GM12801 (cell line): ENCODE measurements around the gene DPF1.

Experiments used
- TF ChIP-seq, protein P1 (sequence below): IDR thresholded peaks from one replicate; pipeline ENCODE4 v1.5.1; 2011; ENCODE audit warnings: control low read depth; ENCODE audit not compliant: insufficient read length; ENCODE audit errors: extremely low read depth

The DPF1 gene

DNA sequence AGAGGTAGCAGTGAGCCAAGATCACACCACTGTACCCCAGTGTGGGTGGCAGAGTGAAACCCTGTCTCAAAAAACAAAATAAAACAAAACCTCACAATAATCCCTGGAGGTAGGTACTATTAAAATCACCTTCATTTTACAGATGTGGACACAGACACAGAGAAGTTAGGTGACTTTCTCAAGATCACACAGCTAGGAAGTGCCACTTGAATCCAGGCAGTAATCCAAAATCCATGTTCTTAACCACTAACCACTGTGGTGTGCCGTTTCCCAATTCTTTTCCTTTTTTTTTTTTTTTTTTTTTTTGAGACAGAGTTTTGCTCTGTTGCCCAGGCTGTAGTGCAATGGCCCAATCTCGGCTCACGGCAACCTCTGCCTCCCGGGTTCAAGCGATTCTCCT, 23.1 kb upstream of the DPF1 start:
- TF ChIP-seq, protein P1, sequence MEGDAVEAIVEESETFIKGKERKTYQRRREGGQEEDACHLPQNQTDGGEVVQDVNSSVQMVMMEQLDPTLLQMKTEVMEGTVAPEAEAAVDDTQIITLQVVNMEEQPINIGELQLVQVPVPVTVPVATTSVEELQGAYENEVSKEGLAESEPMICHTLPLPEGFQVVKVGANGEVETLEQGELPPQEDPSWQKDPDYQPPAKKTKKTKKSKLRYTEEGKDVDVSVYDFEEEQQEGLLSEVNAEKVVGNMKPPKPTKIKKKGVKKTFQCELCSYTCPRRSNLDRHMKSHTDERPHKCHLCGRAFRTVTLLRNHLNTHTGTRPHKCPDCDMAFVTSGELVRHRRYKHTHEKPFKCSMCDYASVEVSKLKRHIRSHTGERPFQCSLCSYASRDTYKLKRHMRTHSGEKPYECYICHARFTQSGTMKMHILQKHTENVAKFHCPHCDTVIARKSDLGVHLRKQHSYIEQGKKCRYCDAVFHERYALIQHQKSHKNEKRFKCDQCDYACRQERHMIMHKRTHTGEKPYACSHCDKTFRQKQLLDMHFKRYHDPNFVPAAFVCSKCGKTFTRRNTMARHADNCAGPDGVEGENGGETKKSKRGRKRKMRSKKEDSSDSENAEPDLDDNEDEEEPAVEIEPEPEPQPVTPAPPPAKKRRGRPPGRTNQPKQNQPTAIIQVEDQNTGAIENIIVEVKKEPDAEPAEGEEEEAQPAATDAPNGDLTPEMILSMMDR = no peak

DNA sequence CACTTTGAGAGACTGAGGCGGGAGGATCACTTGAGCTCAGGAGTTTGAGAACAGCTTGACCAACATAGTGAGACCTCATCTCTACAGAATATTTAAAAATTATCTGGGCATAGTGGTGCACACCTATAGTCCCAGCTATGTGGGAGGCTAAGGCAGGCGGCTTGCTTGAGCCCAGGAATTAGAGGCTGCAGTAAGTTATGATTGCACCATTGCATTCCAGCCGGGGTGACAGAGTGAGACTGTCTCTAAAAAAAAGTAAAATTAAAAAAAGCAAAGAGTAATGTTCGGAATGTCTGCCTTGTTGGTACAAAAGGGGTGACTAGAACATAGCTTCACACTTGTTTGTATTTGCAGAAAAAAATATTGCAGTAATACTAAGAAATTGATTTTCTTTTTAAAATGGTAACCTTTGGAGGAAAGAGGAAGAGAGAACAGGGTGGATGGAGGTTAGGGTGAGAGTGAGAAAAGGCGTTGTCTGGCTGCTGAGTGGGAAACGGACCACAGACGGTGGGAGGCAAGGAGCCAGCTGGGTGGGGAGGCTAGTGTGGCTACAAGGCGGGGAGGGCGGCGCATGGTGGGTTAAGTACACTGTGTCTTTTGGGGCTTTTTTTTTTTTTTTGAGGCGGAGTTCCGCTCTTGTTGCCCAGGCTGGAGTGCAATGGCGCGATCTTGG, 21.9 kb upstream of the DPF1 start:
- TF ChIP-seq, protein P1 = no peak

DNA sequence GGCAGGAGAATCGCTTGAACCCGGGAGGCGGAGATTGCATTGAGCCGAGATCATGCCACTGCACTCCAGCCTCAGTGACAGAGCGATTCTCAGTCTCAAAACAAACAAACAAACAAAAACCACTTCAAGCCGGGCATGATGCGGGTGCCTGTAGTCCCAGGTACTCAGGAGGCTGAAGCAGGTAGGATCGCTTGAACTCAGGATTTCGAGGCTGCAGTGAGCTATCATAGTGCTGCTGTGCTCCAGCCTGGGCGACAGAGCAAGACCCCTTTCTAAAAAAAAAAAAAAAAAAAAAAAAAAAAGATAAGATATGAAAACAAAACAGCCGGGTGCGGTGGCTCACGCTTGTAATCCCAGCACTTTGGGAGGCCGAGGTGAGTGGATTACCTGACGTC, 19.3 kb upstream of the DPF1 start:
- TF ChIP-seq, protein P1 = no peak

DNA sequence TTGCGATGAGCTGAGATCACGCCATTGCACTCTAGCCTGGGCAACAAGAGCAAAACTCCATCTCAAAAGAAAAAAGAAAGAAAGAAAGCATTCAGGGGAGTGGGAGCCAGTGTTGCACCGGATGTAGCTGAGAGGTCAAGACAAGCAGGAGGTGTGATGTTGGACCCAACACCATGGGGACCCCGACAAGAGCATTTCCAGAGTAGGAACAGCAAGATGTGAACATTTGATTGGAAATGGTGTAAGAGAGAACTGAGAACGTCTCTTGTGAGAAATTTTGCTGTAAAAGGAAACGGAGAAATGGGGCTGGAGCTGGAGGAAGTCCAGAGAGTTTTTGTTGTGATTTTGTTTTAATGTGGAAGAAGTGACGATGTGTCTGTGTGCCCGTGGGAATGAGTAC, 15.8 kb upstream of the DPF1 start:
- TF ChIP-seq, protein P1 = no peak

DNA sequence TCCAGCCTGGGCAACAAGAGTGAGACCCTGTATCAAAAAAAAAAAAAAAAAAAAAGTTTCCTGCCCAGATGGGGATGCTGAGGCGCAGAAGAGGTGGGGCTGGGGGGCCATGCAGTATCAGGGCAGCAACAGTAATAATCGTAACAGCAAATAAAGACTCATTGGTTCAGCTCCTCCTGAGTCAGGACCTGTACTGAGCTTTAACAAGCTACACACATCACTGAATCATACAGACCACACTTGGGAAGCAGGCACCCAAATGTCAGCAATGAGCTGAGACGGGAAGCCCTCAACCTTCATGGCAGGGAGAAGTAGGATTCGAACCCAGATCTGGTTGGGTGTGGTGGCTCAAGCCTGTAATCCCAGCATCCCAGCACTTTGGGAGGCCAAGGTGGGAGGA, 10.6 kb upstream of the DPF1 start:
- TF ChIP-seq, protein P1 = no peak

DNA sequence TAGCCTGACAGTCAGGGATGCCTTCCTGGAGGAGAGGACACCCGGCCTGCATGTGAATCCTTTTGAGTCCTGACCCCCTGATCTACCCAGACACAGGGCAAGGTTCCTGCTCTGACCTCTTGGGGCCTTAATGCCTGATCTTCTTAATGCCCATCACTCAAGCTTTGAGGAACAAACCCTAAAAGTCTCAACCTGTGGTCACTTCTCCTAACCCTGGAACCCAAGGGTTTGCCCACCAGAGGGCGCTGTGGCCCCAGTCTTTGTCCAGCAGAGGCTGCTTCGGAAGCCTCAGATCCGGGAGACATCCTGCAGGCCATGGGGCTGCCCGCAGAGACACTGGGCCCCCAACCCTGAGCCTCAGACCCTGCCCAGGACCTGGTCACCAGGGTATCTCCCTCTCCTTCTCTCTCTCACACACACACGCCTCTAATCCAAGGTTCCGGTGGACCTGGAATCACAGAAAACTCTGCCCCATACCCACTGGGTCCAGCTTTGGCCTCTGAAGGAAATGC, 9.8 kb upstream of the DPF1 start:
- TF ChIP-seq, protein P1 = no peak

DNA sequence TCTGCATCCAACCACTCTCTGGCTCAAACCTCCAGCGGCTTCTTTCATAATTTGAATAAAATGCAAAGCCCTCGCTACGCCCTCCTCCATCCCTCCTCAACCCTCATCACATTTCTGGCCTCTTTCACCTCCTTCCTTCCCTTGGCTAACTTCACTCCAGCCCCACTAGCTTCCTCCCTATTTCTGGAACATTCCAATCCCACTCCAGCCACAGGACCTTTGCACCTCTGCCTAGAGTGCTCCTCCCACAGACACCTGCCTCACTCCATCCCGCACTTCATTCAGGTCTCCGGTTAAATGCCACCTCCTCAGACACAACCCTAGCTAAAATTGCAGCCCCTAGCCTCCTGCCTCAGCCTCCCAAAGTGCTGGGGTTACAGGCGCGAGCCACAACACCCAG, 7.9 kb upstream of the DPF1 start:
- TF ChIP-seq, protein P1 = no peak
